ENCODE data around the gene PSMG3.
"Not testable (repeated sequence)": the region's sequence is repeated elsewhere in the genome, so short reads cannot be mapped to it uniquely, and the experiment has no call there.

PSMG3 gene

GRCh38 chr7:1531263-1531978 is 38.4 kb downstream of the PSMG3 start:
- peak; percentile 31 for DNase-seq

GRCh38 chr7:1530946-1531262 is 38.9 kb downstream of the PSMG3 start:
- no peak for DNase-seq

- no peak for DNase-seq
These were observed 40.3 kb downstream of the PSMG3 start for GRCh38 chr7:1529383-1530116.

GRCh38 chr7:1526271-1526754 is 43.5 kb downstream of the PSMG3 start:
- peak; percentile 54 for DNase-seq

- no peak for DNase-seq
These were observed 44.4 kb downstream of the PSMG3 start for GRCh38 chr7:1525409-1525808.

- DNase-seq = no peak
These were observed 46.0 kb downstream of the PSMG3 start for GRCh38 chr7:1523844-1524243.

GRCh38 chr7:1523208-1523607 is 46.6 kb downstream of the PSMG3 start:
- DNase-seq = no peak

- no peak for DNase-seq
These were observed 48.4 kb downstream of the PSMG3 start for GRCh38 chr7:1521456-1521855.

- peak; percentile 83 for DNase-seq
These were observed 49.1 kb downstream of the PSMG3 start for GRCh38 chr7:1520539-1521234.

- not testable (repeated sequence) for DNase-seq
These were observed 50.4 kb downstream of the PSMG3 start for GRCh38 chr7:1519322-1519922.
